HG03520 (cell line): ENCODE measurements around the gene SDC1.

ENCODE experiments used
- ATAC-seq: cut with Tn5 transposase; IDR thresholded peaks from one replicate; pipeline ENCODE4 v1.9.1; 2021; ENCODE audit warnings: mild to moderate bottlenecking, moderate library complexity; ENCODE audit not compliant: unreplicated experiment

The SDC1 gene

GRCh38 chr2:20229322-20230113 is 4.6 kb upstream of the SDC1 start:
- ATAC-seq, result no peak

DNA sequence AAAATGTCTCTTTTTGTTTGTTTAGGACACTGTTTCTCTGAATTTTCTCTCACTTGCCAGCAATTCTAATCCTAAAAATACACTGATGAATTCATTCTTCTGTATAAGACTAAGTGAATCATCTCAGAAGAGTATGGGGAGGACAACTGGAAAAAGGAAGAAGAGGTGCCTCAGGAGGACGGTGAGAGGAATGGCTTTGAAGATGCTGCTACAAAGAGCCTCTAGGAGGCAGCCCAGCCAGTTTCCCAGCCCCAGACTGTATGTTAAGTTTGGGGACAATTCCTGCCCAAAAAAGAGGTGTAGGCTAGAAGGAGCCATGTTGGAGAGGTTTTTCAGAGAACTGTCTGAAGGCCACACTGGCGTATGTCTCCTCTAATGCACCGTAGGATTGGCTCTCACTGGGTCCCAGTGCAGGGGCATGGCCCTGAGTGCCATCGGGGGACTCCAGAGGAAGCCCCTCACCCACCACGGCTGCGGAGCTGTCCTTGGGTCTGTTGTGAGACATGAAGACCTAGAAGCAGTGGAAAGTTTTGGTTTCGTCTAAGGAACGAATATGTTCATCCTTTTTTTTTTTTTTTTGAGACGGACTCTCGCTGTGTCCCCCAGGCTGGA is 3.1 kb upstream of the SDC1 start:
- no peak for ATAC-seq

GRCh38 chr2:20226152-20226545 is 1.2 kb upstream of the SDC1 start:
- ATAC-seq, result no peak

DNA sequence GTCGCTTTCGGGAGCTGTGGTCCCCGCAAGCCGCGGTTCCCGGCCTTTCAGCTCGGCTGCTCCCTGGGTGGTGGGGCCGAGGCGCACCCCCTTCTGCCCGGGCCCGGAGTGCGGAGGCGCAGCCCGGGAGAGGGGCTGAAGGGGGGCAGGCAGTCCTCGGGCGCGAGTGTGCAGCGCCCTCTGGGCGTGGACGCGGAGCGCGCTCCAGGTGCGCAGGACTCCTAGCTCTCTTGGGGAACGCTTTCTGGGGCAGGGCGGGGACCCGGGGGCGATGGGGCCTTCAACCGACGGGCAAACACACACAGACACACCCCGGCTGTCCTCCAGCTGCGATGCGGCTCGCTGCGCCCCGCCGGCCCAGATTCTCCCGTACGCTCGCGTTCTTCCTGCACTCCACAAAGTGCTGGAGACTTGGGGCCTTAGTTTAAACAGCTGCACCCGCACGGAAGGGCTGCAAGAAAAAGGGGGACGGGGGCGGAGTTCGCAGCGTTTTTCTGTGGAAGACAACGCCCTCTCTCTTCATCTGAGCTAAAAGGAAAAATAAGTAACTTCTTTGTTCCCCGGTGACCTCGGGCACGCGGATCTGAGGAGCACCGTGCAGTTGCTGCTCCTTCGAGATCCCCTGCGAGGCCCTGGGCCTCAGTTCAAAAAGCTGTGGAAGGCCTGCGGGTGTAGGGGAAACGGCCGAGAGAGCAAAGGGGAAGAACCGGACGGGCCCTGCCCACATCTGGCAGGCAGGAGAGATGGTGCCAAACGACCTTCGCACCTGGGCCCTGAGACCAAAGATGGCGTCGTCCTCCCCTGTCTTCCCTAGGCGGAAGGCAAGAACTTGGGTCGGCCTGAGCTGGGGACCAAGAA is 593 bp upstream of the SDC1 start:
- ATAC-seq, result peak; percentile 49

DNA sequence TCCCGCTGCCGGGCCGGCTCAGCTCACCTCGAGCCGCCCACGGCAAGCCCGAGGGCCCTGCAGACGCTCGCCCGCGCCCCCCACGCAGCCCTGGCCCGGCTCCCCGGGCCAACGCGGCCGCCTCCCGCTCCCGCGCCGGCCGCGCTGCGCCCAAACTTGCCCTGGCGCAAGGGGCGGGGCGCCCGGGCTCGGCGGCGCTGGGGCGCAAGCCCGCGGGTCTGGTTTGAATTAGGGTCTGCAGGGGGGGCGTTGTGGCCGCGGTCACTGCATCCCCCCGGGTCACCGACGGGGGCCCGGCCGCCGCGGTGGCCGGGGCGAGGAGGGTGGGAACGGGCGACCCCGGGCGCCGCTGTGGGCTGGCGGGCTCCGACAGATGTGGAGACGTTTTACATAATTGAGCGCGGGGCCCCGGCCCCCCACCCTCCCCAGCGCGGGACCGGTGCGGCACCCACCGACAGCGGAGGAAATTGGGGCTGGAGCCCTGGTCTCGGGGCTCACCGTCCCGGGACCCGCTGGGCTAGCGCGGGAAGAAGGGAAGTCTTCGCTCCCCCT is 690 bp downstream of the SDC1 start:
- ATAC-seq, result peak; percentile 25

DNA sequence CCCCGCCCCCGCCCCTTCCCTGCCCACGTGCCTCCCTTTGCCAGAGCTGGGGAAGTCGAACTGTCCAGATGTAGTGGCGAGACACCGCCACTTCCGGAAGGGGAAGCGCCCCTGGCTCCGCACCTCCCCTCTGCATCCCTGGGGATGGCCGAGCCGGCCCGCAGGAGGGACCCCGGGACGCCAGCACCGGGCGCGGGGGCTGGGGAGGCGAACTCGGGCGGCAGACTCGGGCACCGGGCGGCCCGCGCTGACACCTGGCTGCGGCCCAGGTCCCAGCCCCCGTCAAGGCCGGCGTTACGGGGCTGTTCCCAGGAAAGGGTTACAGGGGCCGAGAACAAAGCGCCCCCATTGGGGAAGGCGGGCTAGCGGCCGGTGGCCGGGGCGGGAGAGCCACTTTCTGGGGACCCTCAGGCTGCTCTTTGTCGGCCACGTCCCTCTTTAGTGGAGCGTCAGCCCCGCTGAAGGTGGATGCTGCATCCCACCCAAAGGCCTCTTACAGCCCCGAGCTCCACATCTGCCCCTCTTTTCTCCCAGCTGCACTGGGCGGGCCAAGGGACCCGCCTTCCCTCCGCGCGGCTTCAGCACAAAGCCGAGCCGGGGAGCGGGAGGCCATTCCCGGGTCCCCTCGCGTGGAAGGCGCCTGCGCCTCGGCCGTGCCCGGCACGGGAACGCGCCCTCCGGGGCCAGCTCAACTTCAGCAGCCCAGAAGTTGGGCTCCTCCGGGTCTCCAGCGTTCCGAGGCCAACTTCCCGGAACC is 1.3 kb downstream of the SDC1 start:
- ATAC-seq, result peak; percentile 9

- ATAC-seq, result no peak
Observed at GRCh38 chr2:20222769-20223406, 2.0 kb downstream of the SDC1 start.

DNA sequence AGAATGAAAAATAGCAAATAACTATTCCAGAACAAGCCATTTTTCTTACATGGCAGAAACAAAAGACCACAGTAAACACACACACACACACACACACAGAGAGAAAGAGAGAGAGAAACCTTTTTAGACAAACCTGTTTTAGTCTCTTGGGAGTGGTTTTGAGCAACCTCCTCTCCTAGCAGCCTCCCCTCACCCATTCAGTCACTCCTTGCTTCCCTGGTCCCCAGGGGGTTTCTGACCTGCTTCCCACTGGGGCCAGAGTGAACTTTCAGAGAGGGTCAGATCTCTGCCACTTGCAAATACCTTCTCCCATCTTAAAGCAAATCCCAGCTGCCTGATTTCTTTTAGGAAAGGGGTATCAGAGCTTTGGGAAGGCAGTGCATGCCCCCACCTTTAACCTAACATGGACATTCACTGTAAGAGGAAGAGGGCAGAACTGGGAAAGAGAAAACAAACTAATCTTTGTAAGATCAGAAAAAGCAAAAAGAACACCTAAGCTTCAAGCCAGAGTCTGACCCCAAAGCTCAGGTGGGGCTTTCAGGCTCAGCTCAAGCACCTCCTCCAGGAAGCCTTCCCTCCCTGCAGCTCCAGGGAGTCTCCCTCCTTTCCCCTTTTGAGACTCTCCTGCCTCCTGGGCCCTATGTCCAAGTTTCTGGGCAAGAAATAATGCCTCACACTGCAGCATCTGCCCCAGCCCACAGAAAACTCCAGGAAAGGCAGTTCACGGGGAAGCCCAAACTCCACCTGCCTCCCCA is 2.7 kb downstream of the SDC1 start:
- ATAC-seq, result no peak

- no peak for ATAC-seq
Observed at GRCh38 chr2:20221555-20221973, 3.4 kb downstream of the SDC1 start.

- no peak for ATAC-seq
Observed at GRCh38 chr2:20220806-20221554, 4.0 kb downstream of the SDC1 start.

- no peak for ATAC-seq
Observed at GRCh38 chr2:20219763-20220380, 5.1 kb downstream of the SDC1 start.

DNA sequence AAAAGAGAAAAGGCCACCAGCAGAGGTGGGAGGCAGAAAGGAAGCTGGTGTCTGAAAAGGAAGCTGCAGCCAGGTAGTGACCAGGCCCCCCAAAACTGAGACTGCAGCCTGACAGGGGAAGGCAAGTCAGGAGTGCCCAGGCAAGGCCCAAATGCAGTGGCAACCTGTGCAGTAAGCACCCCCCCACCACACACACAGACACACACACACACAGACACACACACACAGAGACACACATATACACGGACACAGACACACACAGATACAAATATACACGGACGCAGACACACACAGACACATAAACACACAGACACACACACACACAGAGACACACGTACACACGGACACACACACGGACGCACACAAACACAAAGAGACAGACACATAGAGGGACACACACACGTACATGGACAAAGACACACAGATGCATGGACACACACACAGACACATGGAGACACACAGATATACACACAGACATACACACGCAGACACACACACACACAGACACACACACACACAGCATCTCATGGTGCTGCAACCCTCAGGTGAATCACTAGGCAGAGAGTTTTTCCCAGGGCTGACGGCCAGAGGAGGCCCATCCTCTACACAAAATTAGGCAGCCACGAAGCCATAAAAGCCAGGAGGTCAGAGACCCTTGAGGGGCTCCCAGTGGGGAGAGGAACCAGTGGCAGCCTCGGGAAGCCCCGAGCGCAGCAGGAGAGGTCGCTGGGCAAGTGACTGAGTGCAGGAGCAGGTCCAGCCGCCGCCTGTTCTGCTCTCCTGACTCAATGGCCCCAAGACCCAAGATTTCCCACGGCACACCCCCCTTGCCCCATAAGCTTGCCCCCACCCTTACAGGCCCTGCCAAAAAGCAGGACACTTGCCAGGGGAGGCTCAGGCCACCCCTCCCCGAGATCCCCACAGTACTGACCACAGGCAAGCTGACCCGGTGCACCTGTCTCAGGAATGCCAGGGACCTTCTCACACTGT is 6.3 kb downstream of the SDC1 start:
- no peak for ATAC-seq

DNA sequence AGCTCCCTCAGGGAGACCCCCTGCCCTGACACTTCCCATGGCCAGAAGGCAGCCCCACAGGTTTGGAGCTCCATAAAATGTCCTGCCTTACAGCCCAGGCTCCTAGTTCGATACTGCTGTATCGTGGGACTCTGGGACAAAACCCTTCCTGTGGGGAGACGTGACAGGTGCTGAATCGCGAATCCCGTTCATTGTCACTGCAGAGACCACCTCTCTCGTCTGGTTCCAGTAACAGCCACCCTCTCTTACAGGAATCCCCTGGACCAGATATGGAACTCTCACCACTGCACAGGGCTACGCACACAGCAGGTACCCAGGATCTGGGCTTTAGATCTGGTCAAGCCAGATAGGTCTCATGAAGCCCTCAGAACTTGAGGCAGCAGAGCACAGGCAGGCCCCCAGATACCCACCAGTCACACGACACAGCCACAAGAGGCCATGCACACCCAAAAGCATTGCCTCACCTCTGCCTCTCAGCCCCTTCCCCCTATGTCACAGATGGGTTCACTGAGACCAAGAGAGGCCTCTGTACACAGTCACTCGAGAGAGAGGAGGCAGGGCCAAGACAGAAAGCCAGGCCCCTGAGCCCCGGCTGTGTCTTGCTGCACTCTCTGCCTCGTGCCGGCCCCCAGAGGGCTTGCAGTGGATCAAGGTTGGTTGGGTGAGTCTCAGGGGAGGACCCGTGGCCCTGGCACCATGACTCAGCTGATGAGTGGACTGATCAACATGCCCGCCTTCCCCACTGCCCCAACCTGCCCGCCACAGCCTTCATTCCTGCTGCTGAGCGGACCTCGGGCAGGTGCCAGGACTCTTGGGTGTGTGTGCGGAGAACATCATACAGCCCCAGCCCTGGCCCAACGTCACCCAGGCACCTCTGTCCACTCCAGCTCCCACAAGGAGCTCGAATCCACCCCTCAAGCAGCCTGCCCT is 7.6 kb downstream of the SDC1 start:
- no peak for ATAC-seq

- no peak for ATAC-seq
Observed at GRCh38 chr2:20216130-20217025, 8.6 kb downstream of the SDC1 start.
